Stimulated activated CD4-positive, alpha-beta T cell treated with anti-CD3 and anti-CD28 coated beads, Interleukin-1b, Interleukin-23, amount 100 ng/mL, for 48 hours (primary cell): ENCODE measurements around the gene MTM1.

ENCODE experiments used
- DNase-seq: peaks from one replicate; pipeline ENCODE4 v3.0.0-alpha.2; 2020

The MTM1 gene

GRCh38 chrX:150551963-150552362 is 16.5 kb upstream of the MTM1 start:
- no peak for DNase-seq

- no peak for DNase-seq
Measured at GRCh38 chrX:150558424-150558823, 10.0 kb upstream of the MTM1 start.

DNA sequence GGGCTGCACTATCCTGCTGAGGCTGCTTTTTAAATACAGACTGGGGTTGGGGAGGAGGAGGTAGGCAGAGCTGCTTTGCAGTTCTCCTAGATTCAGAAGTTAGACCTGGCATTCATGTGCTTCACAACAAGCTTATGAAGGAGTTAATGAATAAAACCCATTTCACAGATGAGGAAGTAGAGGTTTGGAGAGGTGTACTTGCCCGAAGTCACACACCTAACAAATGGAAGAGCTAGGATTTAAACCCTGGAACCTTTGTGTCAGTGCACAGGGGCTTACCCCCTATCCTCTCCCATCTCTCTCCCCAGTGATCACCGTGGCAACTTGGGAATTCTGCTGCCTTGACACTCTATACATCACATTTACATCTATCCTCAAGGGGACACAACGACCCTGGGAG is 3.6 kb upstream of the MTM1 start:
- DNase-seq: no peak

DNA sequence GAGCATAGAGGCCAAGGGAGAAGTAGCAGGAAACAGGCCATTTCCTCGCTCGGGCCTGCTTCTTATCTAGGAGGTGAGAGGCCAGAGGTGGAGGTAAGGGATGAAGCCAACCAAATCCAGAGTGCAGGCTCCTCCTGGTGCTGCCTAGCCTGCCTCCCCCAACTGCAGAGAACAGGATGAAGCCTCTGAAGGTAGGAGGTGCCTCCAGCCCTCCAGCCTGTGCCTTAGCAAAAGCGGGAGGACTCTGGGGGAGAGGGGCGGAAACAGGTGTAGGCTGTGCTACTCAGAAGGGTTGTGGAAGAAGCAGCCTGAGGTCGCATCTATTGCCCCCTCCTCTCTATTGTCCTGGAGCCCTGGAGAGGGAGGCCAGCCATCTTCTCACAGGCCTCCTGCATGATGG is 2.9 kb upstream of the MTM1 start:
- DNase-seq: no peak

DNA sequence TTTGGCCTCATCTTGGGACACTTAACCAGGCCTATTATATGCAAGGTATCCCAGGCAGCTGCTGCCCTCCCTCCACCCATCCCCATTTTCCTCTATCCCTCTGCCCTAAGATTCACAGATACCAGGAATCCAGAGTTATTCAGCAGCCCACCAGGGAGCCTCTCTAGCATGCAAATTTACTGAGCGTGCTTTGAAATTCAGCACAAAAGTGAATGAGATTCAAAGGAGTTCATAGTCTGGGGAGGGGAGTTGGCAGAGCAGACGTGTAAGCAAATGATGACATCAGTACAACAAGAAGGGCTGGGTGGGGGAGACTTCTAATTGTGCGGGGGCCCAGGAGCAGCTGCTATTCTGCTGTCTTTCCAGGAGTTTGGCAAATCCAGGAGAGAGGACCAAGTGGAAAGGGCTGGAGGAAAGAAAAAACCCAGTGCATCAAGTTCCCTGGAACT is 1.7 kb upstream of the MTM1 start:
- no peak for DNase-seq

DNA sequence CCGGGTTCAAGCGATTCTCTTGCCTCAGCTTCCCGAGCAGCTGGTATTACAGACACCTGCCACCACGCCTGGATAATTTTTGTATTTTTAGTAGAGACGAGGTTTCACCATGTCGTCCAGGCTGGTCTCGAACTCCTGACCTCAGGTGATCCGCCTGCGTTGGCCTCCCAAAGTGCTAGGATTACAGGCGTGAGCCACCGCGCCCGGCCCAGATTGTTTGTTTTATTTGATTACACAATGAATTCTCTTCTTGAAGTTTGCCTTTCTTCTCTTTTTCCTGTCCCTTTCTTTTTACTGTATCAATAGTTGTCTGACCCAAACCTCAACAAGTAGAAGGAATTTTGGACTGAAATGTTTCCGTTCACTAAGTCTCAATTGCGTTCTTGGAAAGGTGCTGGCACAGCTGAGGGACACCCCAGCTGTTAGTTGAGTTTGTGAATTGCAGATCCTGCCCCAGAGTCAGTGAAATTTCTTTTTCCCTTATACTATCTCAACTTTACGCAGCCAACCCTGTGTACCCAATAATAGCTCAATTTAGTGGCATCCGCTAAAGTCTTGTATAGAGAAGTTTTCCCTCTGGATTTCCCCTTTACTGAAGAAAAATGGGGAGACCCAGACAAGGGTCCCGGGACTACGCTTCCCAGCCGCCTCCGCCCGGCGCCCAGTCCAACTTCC is 639 bp upstream of the MTM1 start:
- DNase-seq: no peak

DNA sequence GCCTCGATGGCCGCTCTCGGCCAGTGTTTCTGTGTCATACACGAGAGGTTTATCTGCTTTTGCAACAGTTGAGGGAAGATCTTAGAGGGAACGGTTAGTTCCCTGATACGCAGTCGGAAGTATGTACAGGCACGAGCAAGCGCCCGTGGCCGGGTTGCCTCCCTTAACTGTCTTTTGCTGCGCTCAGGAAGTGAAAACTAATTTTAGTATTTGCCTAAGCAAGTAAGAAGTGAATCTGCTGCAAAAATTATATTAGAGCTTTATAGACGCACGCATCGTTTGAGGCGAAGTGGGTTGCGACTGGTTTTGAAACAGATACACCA is 695 bp downstream of the MTM1 start:
- peak; percentile 27 for DNase-seq

GRCh38 chrX:150570512-150570911 is 2.1 kb downstream of the MTM1 start:
- DNase-seq: no peak

DNA sequence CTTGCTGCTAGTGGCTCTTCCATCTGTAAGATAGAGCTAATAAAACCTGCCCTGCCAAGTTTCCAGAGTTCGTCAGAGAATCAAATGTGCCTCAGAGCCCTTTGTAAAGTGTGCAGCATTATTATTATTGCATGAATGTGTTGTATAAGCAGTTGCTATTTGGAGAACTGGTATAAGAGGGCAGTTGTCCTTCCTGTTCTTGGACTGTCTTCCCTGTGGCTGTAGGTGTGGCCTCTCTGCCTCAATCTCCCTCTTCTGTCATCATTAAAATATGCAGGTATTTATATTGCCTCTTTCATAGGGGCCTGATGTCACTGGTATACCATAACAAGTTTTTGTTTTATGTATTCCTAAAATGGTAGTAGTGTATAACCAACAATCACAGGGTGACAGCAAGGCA is 3.8 kb downstream of the MTM1 start:
- no peak for DNase-seq

GRCh38 chrX:150573106-150573505 is 4.7 kb downstream of the MTM1 start:
- no peak for DNase-seq

DNA sequence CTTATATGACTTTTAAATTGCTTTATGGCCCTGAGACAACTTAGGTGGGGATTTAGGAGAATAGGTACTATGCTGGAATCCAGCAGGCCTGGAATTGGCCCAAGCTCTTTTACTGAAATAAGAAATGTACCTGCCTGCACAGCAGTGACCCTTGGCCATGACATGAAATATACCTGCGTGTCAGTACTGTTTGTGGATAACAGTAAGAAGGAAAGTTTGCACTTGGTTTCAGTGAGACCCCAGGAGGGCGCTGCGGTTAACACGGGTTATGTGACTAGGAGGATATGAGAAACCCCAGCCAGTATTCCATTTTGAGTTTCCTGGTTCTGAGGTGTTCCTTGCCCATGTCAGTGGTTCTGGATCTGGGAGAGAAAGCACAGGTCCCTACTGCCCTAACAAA is 5.3 kb downstream of the MTM1 start:
- DNase-seq: peak; percentile 45

- peak; percentile 39 for DNase-seq
Measured at GRCh38 chrX:150574559-150575418, 6.4 kb downstream of the MTM1 start.

GRCh38 chrX:150575419-150575814 is 7.0 kb downstream of the MTM1 start:
- DNase-seq: peak; percentile 79

DNA sequence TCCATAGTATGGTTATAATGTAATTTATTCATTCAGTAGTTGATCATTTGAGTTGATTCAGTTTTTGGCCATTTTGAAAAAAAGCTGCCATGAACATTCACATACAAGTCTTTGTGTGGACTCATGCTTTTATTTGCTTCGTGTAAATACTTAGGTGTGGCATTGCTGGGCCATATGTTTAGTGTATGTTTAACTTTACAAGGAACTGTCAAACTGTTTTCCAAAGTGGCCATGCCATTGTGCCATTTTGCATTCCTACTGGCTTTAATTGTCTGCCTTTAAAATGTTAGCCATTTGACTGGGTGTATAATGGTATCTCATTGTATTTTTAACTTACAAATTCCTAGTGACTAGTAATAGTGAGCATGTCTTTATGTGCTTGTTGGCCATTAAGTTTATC is 8.8 kb downstream of the MTM1 start:
- DNase-seq: no peak

GRCh38 chrX:150581093-150581775 is 12.8 kb downstream of the MTM1 start:
- DNase-seq: no peak

DNA sequence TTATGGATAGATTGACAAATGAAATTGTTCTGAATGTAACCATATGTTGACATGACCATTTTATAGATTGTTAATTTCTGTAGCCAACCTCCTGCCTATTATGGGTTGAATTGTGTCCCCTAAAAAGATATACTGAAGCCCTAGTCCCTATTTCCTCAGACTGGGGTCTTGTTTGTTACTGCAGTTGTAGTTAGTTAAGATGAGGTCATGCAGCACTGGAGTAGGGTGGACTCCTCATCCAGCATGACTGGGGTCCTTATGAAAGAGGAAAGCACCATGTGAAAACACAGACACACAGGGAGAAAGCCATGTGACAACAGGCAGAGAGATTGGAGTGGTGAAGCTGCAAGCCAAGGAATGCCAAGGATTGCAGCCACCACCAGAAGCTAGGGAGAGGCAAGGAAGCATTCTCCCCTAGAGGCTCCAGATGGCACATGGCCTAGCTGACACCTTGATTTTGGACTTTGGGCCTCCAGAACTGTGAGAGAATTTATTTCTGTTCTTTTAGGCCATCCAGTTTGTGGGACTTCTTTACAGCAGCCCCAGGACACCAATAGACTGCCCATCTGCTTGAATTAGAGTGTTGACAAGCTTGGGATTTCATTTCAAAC is 14.0 kb downstream of the MTM1 start:
- DNase-seq: no peak

- peak; percentile 12 for DNase-seq
Measured at GRCh38 chrX:150587585-150588503, 19.4 kb downstream of the MTM1 start.

- no peak for DNase-seq
Measured at GRCh38 chrX:150594584-150594983, 26.2 kb downstream of the MTM1 start.

DNA sequence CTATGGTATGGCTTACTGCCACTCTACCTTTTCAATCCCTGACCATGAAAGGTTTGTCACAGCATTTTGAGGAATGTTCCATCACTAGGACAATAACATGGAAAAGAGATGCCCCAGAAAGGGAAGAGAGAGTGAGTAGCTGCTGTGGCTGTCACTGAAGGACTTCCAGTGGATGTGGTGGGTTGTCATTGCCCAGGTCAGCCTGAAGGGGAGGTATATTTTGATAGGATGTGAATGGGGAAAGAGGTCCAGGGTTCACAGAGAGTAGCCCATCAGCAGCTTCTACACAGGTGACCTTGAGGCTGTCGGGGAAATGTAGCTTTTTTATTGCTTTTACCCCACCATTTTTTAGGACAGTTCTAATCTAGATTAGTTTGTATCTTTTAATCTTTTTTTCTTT is 30.8 kb downstream of the MTM1 start:
- no peak for DNase-seq

GRCh38 chrX:150602296-150602695 is 33.9 kb downstream of the MTM1 start:
- DNase-seq: no peak

DNA sequence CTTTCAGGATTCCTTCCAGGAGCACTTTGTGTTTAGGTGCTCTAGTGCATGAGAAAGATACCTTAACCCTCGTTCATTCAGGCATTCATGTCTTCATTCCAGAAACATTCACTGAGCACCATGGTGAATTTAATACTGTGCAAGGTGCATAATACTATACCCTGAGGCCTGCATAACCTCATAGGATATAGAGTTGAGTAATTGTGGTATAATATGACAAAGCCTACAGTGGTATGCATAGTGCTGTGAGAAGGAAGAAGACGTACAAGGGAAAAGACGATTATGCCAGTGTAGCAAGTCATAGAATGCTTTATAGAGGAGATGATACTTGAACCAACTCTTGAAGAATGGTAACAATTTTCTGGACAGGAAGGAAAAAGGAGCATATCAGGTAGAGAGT is 34.3 kb downstream of the MTM1 start:
- no peak for DNase-seq

GRCh38 chrX:150605603-150606002 is 37.2 kb downstream of the MTM1 start:
- DNase-seq: no peak
